ENCODE data around the gene IL12B.
"Not testable (repeated sequence)": the region's sequence is repeated elsewhere in the genome, so short reads cannot be mapped to it uniquely, and the experiment has no call there.

IL12B gene

GRCh38 chr5:159330131-159330800 is at the start of gene IL12B:
TSS of gene IL12B (minus strand) at chr5:159330487. CDS start at chr5:159326782, 3,705 bp downstream.
- no peak for DNase-seq (ENCODE audit: low spot score)

DNA sequence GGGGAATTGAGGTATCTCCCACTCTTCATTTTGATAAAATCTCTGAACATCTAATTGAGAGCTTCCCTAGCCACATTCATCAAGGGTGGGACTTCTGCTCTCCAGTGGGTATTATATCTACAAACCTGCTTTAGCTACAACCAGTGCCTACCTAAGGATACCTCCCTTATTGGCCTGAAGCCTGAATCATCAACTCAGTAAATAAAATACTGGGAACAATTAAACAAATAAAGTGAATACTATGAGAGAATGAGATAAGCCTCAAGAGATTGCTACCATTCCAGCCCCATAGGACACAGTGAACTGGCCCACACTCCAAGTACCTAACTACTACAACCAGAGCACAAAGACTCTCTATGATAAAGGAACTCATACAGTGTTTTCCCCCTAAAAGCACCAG is 47.4 kb upstream of the IL12B start:
- DNase-seq (ENCODE audit: low spot score): no peak

DNA sequence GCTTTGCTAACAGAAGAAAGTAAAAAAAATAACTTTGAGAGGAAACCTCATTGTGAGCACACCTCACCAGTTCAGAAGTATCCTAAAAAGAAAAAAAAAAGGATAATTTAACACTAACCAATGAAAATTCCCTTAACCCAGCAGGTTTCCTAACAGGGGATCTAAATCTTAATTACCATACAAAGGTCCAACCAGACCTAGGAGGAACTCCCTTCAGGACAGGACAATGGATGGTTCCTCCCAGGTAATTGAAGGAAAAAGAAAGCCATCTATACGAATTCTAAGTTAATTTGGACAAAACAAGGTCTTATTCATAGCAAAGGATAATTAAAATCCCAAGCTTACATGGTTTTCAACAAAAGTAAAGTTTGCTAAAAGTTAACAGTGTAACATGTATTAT is 37.6 kb upstream of the IL12B start:
- DNase-seq (ENCODE audit: low spot score): not testable (repeated sequence)

GRCh38 chr5:159366776-159367175 is 36.5 kb upstream of the IL12B start:
- DNase-seq (ENCODE audit: low spot score): not testable (repeated sequence)

- no peak for DNase-seq (ENCODE audit: low spot score)
Observed at GRCh38 chr5:159362220-159362619, 31.9 kb upstream of the IL12B start.

DNA sequence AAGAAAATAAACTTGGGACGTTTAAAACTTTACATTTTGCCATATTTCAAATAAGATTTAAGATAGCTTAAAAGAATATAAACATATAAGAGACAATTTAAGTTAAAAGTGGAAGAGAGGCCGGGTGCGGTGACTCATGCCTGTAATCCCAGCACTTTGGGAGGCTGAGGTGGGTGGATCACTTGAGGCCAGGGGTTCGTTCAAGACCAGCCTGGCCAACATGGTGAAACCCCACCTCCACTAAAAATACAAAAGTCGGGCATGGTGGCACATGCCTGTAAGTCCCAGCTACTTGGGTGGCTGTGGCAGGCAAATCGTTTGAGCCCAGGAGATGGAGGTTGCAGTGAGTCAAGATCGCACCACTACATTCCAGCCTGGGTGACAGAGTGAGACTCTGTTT is 29.6 kb upstream of the IL12B start:
- DNase-seq (ENCODE audit: low spot score): not testable (repeated sequence)

DNA sequence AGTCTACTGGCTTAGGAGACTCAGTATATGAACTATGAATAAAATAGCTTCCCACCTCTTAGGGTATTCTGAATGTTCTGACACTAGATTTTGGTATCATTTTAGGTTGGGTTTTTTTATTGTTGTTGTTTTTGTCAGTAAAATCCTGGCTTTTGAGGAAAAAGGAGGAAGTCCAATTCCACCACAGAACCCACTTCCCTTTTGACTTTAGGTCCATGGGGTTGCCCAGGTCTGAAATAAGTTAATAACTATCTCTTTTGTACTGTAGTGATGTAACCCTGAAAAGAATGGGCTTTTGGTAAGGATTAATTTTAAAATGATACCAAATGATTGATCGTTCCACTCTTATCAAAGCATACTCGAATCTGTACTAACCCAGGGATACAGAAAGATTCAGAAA is 29.1 kb upstream of the IL12B start:
- DNase-seq (ENCODE audit: low spot score): no peak

- no peak for DNase-seq (ENCODE audit: low spot score)
Observed at GRCh38 chr5:159353661-159354252, 23.5 kb upstream of the IL12B start.

DNA sequence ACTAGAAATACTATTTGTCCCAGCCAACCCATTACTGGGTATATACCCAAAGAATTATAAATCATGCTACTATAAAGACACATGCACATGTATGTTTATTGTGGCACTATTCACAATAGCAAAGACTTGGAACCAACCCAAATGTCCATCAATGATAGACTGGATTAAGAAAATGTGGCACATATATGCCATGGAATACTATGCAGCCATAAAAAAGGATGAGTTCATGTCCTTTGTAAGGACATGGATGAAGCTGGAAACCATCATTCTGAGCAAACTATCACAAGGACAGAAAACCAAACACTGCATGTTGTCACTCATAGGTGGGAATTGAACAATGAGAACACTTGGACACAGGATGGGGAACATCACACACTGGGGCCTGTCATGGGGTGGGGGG is 20.4 kb upstream of the IL12B start:
- not testable (repeated sequence) for DNase-seq (ENCODE audit: low spot score)

GRCh38 chr5:159350216-159350615 is 19.9 kb upstream of the IL12B start:
- DNase-seq (ENCODE audit: low spot score): not testable (repeated sequence)

DNA sequence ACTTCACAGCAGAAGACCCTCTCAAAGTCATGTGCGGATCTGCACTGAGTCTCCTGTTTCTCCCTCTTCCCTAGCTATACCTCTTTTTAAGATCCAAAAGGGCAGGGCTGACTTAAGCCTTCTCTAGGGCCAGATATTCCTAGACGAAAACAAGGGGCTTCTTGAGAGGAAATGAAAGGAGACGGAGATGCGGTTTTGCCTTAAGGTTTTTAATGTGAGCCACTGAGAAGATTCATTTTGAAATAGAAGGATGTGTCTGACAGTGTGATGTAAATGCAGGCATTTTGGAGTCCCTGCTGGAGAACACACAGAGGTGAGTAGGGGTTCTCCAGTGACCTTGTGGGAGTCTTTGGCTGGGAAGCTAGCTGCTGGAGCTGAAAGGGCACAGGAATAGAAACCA is 15.6 kb upstream of the IL12B start:
- no peak for DNase-seq (ENCODE audit: low spot score)

DNA sequence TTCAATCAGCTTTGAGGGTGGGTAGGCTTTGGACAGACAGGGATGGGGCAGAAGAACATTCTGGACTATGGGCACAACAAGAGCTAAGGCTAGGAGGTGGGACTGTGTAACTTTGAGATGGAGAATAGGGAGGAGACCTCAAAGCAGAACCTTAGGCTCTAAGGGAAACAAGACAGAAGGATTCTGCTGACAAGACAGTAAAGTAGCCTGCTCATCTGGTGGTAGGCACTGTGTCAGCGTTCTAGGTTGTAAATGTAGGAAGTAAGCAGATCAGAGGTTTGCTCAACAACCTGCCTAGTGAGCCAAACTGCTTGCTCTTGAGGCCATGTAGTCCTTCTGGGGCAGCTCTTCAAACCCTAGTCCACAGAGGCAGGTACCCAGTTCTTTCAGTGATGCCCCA is 15.0 kb upstream of the IL12B start:
- no peak for DNase-seq (ENCODE audit: low spot score)

- no peak for DNase-seq (ENCODE audit: low spot score)
Observed at GRCh38 chr5:159343295-159344094, 13.2 kb upstream of the IL12B start.

GRCh38 chr5:159342840-159343239 is 12.6 kb upstream of the IL12B start:
- DNase-seq (ENCODE audit: low spot score): no peak

- DNase-seq (ENCODE audit: low spot score): peak; percentile 70
Observed at GRCh38 chr5:159341906-159342310, 11.6 kb upstream of the IL12B start.

DNA sequence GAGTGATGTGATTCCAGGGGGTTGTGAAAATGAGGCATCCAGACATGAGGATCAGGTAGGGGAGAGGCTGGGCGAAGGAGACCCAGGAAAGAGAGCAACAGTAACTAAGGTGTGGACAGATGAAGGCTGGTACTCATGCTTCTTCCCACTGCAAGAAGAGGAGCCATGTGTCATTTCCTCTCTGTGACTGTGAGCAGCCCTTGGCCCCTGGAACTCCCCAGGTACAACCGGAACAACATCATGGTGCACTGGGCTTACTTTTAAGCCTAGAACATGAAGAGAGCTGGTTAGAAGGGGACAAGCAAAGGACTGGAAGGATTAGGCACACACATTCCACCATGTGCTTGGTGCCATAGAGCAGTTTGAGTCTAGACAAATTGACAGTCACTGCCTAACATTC is 10.9 kb upstream of the IL12B start:
- DNase-seq (ENCODE audit: low spot score): no peak

- peak; percentile 3 for DNase-seq (ENCODE audit: low spot score)
Observed at GRCh38 chr5:159340511-159340910, 10.2 kb upstream of the IL12B start.

DNA sequence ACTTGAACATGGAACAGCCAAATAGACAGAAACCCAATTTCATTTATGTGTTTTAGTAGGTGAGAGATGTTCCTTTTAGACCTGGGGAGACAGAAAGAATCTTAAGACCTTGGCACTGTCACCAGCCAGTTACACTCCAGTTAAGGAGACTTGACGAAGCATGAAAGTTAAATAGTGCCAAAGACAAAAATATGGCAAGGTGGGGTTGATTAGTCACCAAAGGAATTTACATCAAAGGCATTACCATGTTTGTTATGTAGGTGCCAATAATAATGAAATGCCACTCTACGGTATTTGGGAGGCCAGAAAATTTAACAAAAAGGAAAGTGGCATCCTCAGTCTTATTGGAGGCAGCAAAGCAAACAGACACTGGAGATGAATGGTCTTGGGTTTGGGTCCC is 9.2 kb upstream of the IL12B start:
- DNase-seq (ENCODE audit: low spot score): no peak

- DNase-seq (ENCODE audit: low spot score): no peak
Observed at GRCh38 chr5:159338118-159338517, 7.8 kb upstream of the IL12B start.

GRCh38 chr5:159337016-159337955 is 7.0 kb upstream of the IL12B start:
- DNase-seq (ENCODE audit: low spot score): peak; percentile 48

- no peak for DNase-seq (ENCODE audit: low spot score)
Observed at GRCh38 chr5:159336586-159336985, 6.3 kb upstream of the IL12B start.

- no peak for DNase-seq (ENCODE audit: low spot score)
Observed at GRCh38 chr5:159333545-159333925, 3.2 kb upstream of the IL12B start.

All from CD4-positive, alpha-beta T cell treated with Interleukin-6 at 100 ng/mL for 8 hours (primary cell).